Measurements from ENCODE around the gene IFT20. TPM values are rescaled to one million over a fixed set of nuclear protein-coding genes. Genes with fewer than 3 reads are reported as not detected.

Gene IFT20
- total and polyA plus RNA-seq, 9 donors, result 20.2 to 49.2 (median 31.7) TPM

GRCh38 chr17:28291780-28292330 is 43.4 kb downstream of the IFT20 start:
- Histone ChIP-seq H3K36me3 (no peaks in the 10 kb centered on the region), H3K4me1 (ENCODE audit: insufficient read depth) (peaks cover 2% of the 10 kb centered on the region), H3K4me3 (no peak overlapping the region), H3K27me3 (no peaks in the 10 kb centered on the region), H3K9me3 (no peaks in the 10 kb centered on the region), H3K27ac (no peak overlapping the region)
- intact Hi-C loops (cut with DNase I), result no loop called here
- TF ChIP-seq EP300 (IDR thresholded peaks at IDR 0.05), result no peak
- TF ChIP-seq CTCF (IDR thresholded peaks at IDR 0.05), result no peak
- no peak for TF ChIP-seq POLR2A (IDR thresholded peaks at IDR 0.05)
- no peak for DNase-seq
- WGBS, 3 donors, result 28 to 33% (median 29%) methylated on average over 1 of the region's 1 CpG

GRCh38 chr17:28290703-28291102 is 44.6 kb downstream of the IFT20 start:
- H3K9me3 ChIP-seq, result no peaks in the 10 kb centered on the region
- no peak for DNase-seq
- 5 to 19% (median 9%) methylated on average over 2 of the region's 2 CpGs for WGBS, 3 donors
- no peaks in the 10 kb centered on the region for H3K36me3 ChIP-seq
- no peak overlapping the region for H3K27ac ChIP-seq
- TF ChIP-seq EP300 (IDR thresholded peaks at IDR 0.05) (no peak), CTCF (IDR thresholded peaks at IDR 0.05) (no peak), POLR2A (IDR thresholded peaks at IDR 0.05) (no peak)
- H3K27me3 ChIP-seq, result no peaks in the 10 kb centered on the region
- intact Hi-C loops (cut with DNase I), result no loop called here
- no peak overlapping the region for H3K4me3 ChIP-seq
- H3K4me1 ChIP-seq (ENCODE audit: insufficient read depth), result peaks cover 2% of the 10 kb centered on the region

- Histone ChIP-seq H3K27me3 (no peaks in the 10 kb centered on the region), H3K27ac (no peak overlapping the region), H3K9me3 (no peaks in the 10 kb centered on the region), H3K36me3 (no peaks in the 10 kb centered on the region), H3K4me3 (no peak overlapping the region), H3K4me1 (ENCODE audit: insufficient read depth) (peaks cover 2% of the 10 kb centered on the region)
- WGBS, 3 donors, result 49 to 92% (median 75%) methylated on average over 2 of the region's 2 CpGs
- DNase-seq, result no peak
- TF ChIP-seq EP300 (IDR thresholded peaks at IDR 0.05), result no peak
- TF ChIP-seq POLR2A (IDR thresholded peaks at IDR 0.05), result no peak
- no peak for TF ChIP-seq CTCF (IDR thresholded peaks at IDR 0.05)
- intact Hi-C loops (cut with DNase I), result no loop called here
These were observed 49.3 kb downstream of the IFT20 start for GRCh38 chr17:28285965-28286364.

- Histone ChIP-seq H3K36me3 (no peaks in the 10 kb centered on the region), H3K9me3 (no peaks in the 10 kb centered on the region), H3K4me1 (ENCODE audit: insufficient read depth) (no peaks in the 10 kb centered on the region), H3K27me3 (no peaks in the 10 kb centered on the region), H3K4me3 (no peak overlapping the region), H3K27ac (no peak overlapping the region)
- no peak for DNase-seq
- TF ChIP-seq CTCF (IDR thresholded peaks at IDR 0.05) (no peak), EP300 (IDR thresholded peaks at IDR 0.05) (no peak), POLR2A (IDR thresholded peaks at IDR 0.05) (no peak)
- intact Hi-C loops (cut with DNase I), result no loop called here
- WGBS, 3 donors, result 41 to 57% (median 45%) methylated on average over 7 of the region's 7 CpGs
These were observed 52.7 kb downstream of the IFT20 start for GRCh38 chr17:28282596-28282995.
